HG03108 (cell line): ENCODE data around the gene MAB21L2.
"Not testable (repeated sequence)": the region's sequence is repeated elsewhere in the genome, so short reads cannot be mapped to it uniquely, and the experiment has no call there.

Experiments used
- ATAC-seq: cut with Tn5 transposase; IDR thresholded peaks from one replicate; pipeline ENCODE4 v1.9.1; 2021; ENCODE audit warnings: moderate library complexity; ENCODE audit not compliant: unreplicated experiment

MAB21L2 gene

DNA sequence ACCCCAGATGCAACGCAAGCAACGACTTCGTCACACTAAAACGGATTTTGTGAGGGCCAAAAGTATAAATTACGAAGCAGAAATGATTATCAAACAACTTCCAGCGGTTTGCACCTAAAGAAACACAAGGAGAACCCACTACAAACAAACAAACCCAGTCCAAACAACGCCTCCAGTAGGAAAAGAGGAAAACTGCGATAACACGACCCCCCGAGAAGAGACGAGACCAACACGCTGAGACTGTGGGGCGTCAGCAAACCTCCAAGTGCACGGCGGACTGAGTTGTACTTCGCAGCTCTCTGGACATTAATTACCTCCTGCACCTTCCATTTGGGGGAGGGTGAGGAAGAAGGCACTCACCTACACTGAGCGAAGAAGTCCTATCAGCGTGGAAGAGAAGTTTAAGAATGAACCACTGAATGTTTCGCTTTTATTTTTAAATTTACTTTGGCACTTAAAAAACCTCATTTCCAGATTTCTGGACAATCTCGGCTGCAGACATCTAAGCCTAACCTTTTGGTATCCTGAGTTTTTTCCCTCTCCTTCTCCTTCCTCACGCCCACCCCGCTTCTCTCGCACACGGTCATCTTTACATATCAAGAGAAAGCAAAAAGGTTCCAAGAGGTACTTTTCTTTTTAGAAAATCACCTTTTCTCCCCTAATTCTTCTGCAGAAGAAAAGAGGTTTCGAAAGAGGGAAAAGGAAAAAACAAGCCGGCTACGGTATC, at the start of gene MAB21L2:
MAB21L2 (plus strand) TSS at position 6 of the 727 bp plus-strand sequence. CDS start 879 bp downstream, outside the sequence.
- no peak for ATAC-seq

DNA sequence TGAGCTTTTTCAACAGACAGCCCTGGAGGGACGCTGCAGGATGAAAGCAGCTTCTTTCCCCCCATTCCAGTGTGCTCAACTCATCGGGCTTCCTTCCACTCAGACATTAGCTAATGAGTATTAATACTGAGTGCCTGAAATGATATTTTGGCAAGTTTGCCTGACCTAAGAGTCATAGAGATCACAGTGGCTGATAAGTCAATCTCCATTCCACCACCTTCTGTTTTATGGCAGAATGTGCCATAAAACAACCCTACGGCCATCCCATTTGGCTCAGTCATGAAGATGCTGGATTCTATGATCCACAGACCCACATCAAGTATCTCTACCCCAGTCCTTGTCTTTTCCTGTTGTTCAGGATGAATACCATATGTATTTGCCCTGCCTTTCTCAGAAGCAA, 48.3 kb upstream of the MAB21L2 start:
- ATAC-seq, result no peak

DNA sequence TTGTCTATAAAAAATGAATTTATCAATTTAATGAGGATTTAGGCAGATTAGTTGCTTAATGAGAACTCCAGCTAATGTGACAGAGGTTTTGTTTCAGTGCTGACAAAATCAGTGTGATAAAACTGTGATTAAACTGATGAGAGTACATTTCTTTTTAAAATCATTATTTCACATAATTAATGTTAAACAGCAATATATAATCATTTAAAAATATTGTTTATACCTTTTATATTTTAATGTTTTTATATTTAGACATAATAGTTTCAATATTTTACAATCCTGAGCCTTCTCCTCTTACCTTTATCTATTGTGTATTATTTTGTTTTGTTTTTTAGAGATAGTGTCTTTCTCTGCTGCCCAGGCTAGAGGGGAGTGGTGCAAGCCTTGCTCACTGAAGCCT, 47.1 kb upstream of the MAB21L2 start:
- no peak for ATAC-seq

DNA sequence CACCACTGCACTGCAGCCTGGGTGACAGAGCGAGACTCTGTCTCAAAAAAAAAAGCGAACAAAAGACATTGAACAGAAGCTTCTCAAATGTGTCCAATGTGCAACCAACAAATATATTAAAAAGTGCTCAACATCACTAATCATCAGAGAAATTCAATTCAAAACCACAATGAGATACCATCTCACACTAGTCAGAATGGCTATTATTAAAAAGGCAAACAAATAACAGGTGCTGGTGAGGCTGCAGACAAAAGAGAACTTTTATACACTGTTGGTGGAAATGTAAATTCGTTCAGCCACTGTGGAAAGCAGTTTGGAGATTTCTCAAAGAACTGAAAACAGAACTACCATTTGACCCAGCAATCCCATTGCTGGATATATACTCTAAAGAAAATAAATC, 44.0 kb upstream of the MAB21L2 start:
- not testable (repeated sequence) for ATAC-seq

DNA sequence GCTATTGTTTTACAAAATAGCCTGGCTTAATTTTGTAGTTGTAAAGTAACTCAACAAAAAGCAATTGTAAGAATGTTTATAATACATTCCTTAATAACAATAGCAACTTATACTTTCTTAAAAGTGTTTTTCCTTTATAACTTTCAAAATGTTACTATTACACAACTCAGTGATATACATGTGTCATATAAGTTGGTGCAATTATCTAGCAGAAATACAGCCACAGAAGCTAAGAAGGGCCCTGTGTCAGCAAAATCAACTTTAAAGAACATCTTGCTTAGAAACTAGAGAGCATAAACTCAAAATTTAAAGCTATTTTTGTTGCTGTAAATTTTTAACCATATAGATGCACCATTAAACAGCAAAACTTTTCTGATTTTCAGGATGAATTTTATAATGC, 41.4 kb upstream of the MAB21L2 start:
- no peak for ATAC-seq

DNA sequence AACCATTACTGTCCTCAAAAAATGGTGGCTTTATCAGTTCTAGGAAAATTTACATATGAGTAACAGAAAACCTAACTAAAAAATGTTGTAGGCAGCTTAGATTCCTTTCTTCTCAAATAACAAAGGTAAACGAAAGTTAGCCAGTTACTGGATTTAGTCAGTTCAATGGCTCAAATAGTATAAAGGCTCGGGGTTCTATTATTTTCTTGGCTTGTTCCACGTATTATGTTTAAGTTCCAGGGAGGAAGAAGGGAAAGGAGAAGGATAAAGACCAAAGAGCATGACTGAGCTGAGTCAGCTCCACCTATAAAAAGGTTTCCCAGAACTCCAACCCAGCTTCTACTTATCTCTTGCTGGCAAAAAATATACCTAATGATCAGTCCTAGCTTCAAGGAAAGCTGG, 41.0 kb upstream of the MAB21L2 start:
- no peak for ATAC-seq

DNA sequence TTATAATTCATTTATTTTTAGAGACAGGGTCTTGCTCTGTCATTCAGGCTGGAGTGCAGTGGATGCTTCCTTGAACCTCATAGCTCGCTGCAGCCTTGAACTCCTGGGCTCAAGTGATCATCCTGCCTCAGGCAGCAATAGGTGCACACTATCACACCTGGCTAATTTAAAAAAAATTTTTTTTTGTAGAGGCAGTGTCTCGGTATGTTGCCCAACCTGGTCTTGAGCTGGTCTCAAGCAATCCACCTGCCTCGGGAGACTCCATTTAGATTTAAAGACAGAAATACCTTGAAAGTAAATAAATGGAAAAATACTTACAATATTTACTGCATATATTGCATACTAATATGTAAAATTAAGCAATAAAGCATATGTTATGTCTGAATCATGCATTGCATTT, 40.3 kb upstream of the MAB21L2 start:
- no peak for ATAC-seq

DNA sequence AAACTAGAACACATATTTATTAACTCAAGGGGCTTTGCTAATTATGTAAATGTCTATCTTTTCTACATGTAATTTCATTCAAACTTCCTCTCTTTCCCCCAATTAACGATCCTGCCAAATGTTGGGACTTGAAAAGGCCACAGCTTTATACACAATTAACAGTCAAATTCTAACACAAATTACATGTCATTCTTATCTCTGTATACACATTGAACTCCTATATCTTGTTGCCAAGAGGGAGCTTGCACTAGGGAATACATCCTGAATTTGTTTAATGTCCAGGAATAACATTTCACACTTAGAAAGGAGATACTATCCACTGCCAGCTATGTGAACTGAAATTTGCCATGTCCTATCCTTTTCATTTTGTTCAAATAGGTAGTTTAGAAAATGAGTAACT, 38.9 kb upstream of the MAB21L2 start:
- ATAC-seq, result no peak

DNA sequence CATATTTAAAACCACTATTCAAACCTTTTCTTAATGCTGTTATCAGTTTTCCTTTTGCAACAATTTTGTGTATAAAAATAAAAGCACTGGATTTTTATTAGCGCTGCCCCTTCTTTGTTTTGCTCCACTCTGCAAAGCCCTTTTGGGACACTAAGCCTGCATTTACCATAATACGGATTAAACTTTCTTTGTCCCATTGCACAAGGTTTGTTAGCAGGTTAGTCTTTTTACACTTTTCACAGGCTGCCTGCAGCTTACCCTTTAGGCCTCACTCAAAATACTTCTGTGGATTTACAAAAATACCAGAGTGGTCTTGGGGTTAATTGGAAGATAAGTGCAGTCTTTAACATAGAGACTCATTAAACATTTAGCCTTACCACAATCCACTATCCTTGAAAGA, 35.7 kb upstream of the MAB21L2 start:
- no peak for ATAC-seq

DNA sequence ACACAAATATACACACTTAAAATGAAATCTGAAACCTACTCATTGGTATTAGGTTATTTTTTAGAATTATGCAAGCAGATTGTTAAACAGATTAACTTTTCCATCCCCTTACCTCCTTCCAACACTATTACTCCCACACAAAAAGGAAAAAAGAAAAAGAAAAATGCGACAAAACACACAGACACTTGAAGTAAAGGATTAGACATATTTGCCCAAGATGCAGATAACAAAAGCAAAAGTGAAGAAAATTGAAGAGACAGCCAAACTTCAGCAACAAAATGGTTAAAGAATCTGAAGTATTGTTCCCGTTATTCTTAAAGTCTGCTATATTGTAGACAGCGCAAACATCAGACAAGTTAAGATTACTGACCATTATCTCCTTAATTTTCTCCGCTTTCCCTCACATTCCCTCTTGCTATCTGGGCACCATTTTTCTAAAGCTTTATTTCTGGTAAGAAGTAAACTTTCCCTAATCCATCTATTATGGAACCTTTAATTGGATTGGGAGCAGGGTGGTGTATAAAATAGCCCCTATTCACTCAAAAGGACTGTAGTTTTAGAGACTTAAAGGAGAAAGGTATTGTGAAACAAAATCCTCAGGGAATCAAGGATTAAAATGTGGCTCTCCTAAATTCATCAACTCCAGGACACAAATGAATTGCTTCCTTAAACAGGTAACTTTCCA, 34.7 kb upstream of the MAB21L2 start:
- ATAC-seq, result no peak

DNA sequence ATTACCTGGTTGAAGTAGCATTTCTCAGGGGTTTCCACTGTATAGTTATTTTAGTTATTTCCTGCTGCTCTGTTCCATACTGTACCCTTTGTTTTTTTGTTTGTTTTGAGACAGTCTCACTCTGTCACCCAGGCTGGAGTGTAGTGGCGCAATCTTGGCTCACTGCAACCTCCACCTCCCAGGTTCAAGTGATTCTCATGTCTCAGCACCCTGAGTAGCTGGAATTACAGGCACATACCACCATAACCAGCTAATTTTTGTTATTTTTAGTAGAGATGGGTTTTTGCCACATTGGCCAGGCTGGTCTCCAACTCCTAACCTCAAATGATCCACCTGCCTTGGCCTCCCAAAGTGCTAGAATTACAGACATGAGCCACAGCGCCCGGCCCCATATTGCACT, 24.1 kb upstream of the MAB21L2 start:
- not testable (repeated sequence) for ATAC-seq

DNA sequence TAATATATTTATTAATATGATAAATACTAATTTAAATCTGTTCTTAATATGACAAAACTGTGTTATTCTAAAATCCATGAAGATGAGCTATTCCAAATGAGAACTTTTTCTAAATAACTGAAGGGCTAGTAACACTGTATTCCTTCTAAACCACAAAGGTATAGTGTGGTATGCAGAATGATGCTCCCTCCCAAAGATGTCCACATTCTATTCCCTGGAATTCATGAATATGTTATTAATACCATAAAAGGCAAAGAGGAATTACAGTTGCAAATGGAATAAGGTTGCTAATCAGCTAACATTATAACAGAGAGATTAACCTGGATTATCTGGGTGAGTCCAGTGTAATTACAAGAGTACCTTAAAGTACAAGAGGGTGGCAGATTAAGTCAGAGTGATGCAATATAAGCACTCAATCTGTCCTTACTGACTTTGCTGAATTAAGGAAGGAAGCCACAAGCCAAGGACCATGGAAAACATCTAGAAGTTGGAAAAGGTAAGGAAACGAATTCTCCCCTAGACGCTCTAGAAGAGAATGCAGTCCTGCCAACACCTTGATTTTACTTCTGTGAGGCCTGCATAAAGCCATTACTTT, 20.7 kb upstream of the MAB21L2 start:
- no peak for ATAC-seq

DNA sequence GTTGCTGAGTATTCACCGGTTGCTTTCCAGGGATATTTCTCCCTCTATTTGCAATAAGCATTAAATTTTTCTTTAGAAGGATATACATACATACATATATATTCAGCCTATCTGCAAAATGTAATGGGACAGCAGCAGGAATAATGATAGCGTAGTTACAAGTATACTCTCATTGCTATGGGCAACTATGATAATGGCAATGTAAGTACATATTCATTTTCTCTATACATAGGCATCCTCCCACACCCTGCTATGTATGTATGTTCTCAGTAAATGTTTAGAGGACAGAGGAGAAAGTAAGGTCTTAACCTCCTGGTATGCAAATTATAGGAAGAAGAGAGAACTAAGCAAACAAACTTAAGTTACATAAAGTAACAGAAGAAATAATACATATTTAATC, 19.7 kb upstream of the MAB21L2 start:
- ATAC-seq, result no peak

DNA sequence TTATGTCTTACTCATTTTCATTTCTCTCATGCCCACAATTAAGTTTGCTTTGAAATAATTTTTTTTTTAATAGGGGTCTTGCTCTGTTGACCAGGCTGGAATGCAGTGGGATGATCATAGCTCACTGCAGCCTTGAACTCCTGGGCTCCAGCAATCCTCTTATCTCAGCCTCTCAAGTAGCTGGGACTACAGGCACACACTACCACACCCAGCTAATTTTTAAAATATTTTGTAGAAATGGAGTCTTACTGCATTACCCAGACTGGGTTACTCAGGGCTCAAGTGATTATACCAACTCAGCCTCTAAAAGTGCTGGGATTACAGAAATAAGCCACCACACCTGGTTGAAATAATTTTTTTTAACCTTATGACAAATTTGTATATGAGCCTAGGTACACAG, 19.2 kb upstream of the MAB21L2 start:
- ATAC-seq, result no peak

DNA sequence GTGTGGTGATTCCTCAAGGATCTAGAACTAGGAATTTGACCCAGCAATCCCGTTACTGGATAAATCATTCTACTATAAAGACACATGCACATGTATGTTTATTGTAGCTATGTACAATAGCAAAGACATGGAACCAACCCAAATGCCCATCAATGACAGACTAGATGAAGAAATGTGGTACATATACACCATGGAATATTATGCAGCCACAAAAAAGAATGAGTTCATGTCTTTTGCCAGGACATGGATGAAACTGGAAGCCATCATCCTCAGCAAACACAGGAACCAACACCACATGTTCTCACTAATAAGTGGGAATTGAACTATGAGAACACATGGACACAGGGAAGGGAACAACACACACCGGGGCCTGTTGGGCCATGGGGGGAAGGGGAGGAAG, 17.0 kb upstream of the MAB21L2 start:
- ATAC-seq, result not testable (repeated sequence)

DNA sequence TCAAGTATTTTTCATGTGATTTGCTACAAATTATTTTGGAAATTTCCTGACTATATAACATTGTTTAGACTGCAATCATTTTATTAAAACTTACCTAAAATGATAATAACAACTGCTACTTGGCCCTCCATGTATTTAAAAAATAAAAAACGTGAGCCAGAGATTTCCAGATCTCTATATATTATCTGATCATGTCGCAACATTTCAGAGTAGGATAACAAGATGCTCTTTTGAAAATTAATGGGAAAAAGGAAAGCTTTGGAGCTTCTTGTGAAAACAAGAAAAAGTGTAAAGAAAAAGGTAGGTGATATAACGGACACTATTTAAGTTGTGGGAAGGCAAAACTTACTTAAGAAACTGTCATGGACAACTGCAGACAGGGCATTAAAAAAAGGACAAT, 14.9 kb upstream of the MAB21L2 start:
- no peak for ATAC-seq

DNA sequence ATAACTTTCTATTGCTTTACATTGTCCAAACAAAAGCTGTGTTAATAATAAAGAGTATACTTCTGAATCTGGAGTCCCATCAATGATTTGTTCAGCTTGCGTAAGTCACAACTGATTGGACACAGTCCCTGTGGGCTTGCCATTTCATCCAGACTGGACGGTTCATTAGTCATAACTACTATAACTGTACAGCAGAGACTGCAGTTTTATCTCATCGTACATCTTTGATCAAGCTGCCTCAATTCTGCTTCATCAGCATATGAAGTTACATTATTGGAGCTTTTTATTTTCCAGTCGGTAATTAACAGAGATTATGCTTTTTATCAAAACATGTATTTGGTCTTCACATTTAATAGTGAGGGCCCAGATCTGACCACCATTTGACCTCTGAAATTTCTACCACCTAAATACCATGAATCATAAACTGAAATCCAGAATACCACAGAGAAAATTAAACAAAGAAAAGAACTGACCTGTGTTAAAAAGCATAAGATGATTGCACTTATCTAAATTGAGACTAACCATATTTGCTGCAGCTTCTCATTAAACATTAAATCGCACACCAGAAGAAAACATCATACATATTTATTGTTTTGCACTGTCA, 12.5 kb upstream of the MAB21L2 start:
- ATAC-seq, result no peak

DNA sequence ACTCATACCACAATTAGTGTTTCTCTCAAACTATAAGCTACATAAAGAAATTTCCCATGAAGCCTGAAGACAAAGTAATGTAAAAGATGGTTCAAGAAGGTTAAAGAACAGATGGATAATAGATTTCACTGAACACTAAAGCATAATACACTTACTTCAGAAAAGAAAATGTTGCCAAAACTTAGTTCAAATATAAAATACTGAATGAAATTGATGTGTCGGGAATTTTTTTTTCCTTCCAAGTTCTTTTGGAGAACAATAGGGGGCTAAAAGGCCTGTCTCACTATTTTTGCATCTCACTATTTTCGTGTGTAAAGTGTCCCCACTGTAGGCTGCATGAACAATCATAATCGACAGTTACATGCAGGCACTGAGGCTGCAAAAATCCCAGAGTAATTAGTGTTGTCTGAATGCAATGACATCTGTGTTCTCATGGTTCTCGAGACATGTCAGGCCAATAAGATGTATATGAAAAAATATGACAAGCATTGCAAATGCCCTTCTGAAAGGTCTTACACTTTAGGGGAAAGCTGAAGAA, 11.9 kb upstream of the MAB21L2 start:
- no peak for ATAC-seq

DNA sequence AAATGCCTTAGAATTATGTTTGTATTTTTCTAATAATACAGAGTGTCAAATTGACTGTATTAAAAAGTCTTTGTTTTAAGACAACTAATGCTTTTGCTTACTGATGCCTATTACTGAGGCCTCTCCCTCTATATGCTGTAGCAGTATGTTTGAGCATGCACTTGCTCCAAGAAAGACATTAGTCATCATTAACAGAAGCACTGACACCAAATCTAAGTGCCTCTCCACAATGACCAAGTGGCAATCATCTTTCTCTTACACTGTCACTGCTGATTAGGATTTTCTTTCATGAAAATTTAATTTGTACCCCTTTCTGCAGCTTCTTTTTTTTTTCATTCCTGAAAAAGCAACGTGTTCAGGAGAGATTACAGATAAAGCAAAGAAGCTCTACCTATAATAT, 11.1 kb upstream of the MAB21L2 start:
- ATAC-seq, result no peak

DNA sequence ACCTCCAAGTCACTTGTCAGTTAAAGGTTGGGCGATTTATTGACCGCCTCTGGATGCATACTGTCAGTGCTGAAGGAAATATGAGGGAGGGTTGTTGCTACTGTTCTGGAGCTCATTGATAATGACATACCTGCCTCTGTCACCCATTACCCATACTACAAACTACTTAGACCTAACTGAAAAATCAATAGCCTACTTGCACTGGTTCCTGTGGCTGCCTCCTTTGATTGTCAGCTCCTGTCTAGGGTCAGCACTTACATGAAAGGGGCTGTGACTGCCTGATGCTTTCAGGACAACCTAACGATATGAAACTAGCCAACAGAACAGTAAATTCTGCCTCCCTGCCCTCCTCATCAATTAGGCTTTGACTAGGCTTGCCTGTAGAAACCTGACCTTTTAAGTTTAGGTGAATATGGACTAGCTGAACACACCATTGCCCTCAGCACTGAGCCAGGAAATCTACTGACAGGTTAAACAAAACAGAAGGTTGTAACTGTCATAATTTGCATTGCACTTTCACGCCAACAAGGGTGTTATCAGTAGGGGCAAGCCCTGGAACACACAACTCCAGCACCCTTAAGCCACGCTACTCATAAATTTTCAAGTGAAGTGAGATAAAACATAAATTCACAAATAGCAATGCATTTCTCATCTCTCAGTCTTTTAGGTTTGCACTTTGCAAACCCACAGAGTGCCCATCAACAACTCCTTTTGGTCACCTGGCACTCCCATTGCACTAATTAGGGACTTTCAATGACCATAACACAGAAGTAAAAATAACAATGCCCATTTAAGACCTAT, 9.0 kb upstream of the MAB21L2 start:
- no peak for ATAC-seq

DNA sequence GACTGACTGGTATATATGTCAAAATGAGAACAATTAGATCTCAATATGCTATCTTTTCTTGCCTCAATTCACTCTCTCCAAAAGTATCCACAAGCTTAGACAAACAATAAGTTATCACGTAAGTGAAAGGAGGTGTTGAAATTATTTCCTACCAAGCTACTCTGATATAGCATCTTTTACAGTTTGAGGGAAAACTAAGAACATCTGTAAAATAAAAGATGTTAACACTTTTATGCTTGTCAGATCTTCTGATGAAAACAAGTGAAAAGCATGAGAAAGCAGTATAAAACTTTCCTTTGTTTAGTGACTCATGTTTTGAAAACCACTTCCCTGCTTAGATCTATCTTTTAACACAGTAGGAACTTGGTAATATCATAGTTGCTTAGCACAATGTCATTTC, 8.4 kb upstream of the MAB21L2 start:
- ATAC-seq, result no peak
